ENCODE results near the gene PHACTR3.

DNA sequence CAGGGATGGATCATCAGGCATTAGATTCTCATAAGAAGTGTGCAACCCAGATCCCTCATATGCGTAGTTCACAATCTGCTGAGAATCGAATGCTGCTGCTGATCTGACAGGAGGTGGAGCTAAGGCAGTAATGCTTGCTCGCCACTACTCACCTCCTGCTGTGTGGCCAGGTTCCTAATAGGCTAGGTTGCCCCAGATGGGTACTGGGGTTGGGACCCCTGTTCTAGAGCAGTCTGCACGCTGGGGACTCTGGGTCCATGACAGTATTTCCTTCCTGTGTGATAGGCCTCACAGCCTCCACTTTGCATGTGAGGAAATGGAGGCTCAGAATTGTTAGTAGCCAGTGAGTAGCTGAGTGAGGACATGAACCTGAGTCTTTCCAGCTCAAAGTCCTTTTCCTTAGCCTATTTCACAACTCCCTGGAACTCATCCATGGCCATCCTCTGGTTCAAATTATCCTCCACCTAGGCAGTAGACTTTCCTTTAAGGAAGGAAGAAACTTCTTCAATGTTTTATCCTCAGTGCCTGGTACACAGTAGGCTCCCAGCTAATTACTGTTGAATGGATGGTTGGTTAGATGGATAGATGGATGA lies 211.9 kb downstream of the PHACTR3 start:
- TF ChIP-seq, protein P1, sequence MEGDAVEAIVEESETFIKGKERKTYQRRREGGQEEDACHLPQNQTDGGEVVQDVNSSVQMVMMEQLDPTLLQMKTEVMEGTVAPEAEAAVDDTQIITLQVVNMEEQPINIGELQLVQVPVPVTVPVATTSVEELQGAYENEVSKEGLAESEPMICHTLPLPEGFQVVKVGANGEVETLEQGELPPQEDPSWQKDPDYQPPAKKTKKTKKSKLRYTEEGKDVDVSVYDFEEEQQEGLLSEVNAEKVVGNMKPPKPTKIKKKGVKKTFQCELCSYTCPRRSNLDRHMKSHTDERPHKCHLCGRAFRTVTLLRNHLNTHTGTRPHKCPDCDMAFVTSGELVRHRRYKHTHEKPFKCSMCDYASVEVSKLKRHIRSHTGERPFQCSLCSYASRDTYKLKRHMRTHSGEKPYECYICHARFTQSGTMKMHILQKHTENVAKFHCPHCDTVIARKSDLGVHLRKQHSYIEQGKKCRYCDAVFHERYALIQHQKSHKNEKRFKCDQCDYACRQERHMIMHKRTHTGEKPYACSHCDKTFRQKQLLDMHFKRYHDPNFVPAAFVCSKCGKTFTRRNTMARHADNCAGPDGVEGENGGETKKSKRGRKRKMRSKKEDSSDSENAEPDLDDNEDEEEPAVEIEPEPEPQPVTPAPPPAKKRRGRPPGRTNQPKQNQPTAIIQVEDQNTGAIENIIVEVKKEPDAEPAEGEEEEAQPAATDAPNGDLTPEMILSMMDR (IDR thresholded peaks at IDR 0.05; ENCODE audit: extremely low read depth in 1 of 2, insufficient read depth in 1 of 2, low read depth in 1 of 2, low read length in 2 of 2): no peak
- TF ChIP-seq POLR2AphosphoS5 (IDR thresholded peaks at IDR 0.05; ENCODE audit: insufficient read depth, low read depth, low read length) (no peak), POLR2A (IDR thresholded peaks at IDR 0.05; ENCODE audit: low read depth, low read length) (no peak), GATA2 (IDR thresholded peaks at IDR 0.05; ENCODE audit: insufficient read depth, insufficient read length, low read depth, low read length) (no peak), FOS (IDR thresholded peaks at IDR 0.05; ENCODE audit: borderline replicate concordance, insufficient read depth, low read length) (no peak), EZH2 (IDR thresholded peaks at IDR 0.05; ENCODE audit: borderline replicate concordance, low read depth, low read length, severe bottlenecking) (no peak), MYC (IDR thresholded peaks at IDR 0.05; ENCODE audit: low read depth, low read length) (no peak)
